Measurements from ENCODE around the gene ALG14. TPM values are rescaled to one million over a fixed set of nuclear protein-coding genes. Genes with fewer than 3 reads are reported as not detected.
A peak's percentile ranks its signal among the peaks of the same experiment; 100 is the strongest.
"Not testable (repeated sequence)": the region's sequence is repeated elsewhere in the genome, so short reads cannot be mapped to it uniquely, and the experiment has no call there.

Gene ALG14
- total and polyA plus RNA-seq, 11 donors = 0.56 to 4.7 (median 3.2) TPM

- no peak overlapping the region for H3K27ac ChIP-seq
- no peaks in the 10 kb centered on the region for H3K4me1 ChIP-seq
- H3K4me3 ChIP-seq = no peak overlapping the region
- H3K27me3 ChIP-seq = no peaks in the 10 kb centered on the region
- ATAC-seq (no peak), DNase-seq (no peak)
- H3K9me3 ChIP-seq = no peaks in the 10 kb centered on the region
- intact Hi-C loops (cut with DNase I) = no loop called here
- TF ChIP-seq CTCF (IDR thresholded peaks at IDR 0.05) = no peak
- TF ChIP-seq POLR2A (IDR thresholded peaks at IDR 0.05) = no peak
- WGBS, 4 donors = 72 to 79% (median 73%) methylated on average over 2 of the region's 2 CpGs
- no peaks in the 10 kb centered on the region for H3K36me3 ChIP-seq
These were observed 23.1 kb upstream of the ALG14 start for GRCh38 chr1:95095833-95096217.

- H3K36me3 ChIP-seq = no peaks in the 10 kb centered on the region
- DNase-seq (no peak), ATAC-seq (peak in 1 of 4 donors; percentile 51)
- H3K4me1 ChIP-seq = no peaks in the 10 kb centered on the region
- intact Hi-C loops (cut with DNase I) = no loop called here
- TF ChIP-seq CTCF (IDR thresholded peaks at IDR 0.05) = no peak
- no peak for TF ChIP-seq POLR2A (IDR thresholded peaks at IDR 0.05)
- WGBS, 4 donors = 18 to 23% (median 20%) methylated on average over 2 of the region's 2 CpGs
- no peak overlapping the region for H3K27ac ChIP-seq
- H3K9me3 ChIP-seq = peaks cover 0 to 7% (median under 1%) of the 10 kb centered on the region in 12 donors
- no peaks in the 10 kb centered on the region for H3K27me3 ChIP-seq
- H3K4me3 ChIP-seq = no peak overlapping the region
These were observed 22.2 kb upstream of the ALG14 start for GRCh38 chr1:95094923-95095322.

- Histone ChIP-seq H3K9me3 (peaks cover 0 to 12% (median 2%) of the 10 kb centered on the region in 12 donors), H3K4me1 (peaks cover 0 to 4% (median 0%) of the 10 kb centered on the region in 12 donors), H3K27ac (no peak overlapping the region), H3K4me3 (no peak overlapping the region), H3K27me3 (no peaks in the 10 kb centered on the region), H3K36me3 (no peaks in the 10 kb centered on the region)
- TF ChIP-seq CTCF (IDR thresholded peaks at IDR 0.05) = no peak
- TF ChIP-seq POLR2A (IDR thresholded peaks at IDR 0.05) = no peak
- ATAC-seq (no peak), DNase-seq (no peak)
- WGBS, 4 donors = 42 to 89% (median 64%) methylated on average over 1 of the region's 1 CpG
- intact Hi-C loops (cut with DNase I) = no loop called here
These were observed 20.5 kb upstream of the ALG14 start for GRCh38 chr1:95093296-95093695.

GRCh38 chr1:95092891-95093290, 20.1 kb upstream of the ALG14 start:
- H3K9me3 ChIP-seq = peaks cover 0 to 12% (median 2%) of the 10 kb centered on the region in 12 donors
- intact Hi-C loops (cut with DNase I); H3K4me3 ChIP-seq; DNase-seq; H3K4me1 ChIP-seq; H3K27me3 ChIP-seq; ATAC-seq; H3K36me3 ChIP-seq; H3K27ac ChIP-seq: not testable (repeated sequence)

GRCh38 chr1:95091290-95091689, 18.5 kb upstream of the ALG14 start:
- H3K4me3 ChIP-seq; H3K27me3 ChIP-seq; H3K36me3 ChIP-seq; ATAC-seq; intact Hi-C loops (cut with DNase I); H3K27ac ChIP-seq; DNase-seq: not testable (repeated sequence)
- WGBS, 4 donors = 75 to 89% (median 77%) methylated on average over 25 to 28 of the region's 28 CpGs
- H3K9me3 ChIP-seq = peaks cover 0 to 12% (median 2%) of the 10 kb centered on the region in 12 donors
- peaks cover 0 to 25% (median 9%) of the 10 kb centered on the region in 12 donors for H3K4me1 ChIP-seq
